GM10266 (cell line): Measurements from ENCODE around the gene TBCE.
"Not testable (repeated sequence)": the region's sequence is repeated elsewhere in the genome, so short reads cannot be mapped to it uniquely, and the experiment has no call there.

ENCODE experiments used
- DNase-seq: peaks from one replicate; pipeline ENCODE4 v3.0.0; 2012; ENCODE audit errors: extremely low spot score
- CTCF ChIP-seq: IDR thresholded peaks from 2 replicates; pipeline ENCODE4 v1.5.1; 2012; ENCODE audit warnings: mild to moderate bottlenecking, low read depth; ENCODE audit not compliant: control insufficient read depth, insufficient read depth; ENCODE audit errors: missing control alignments

Gene TBCE

GRCh38 chr1:235448616-235449015, 81.4 kb downstream of the TBCE start:
- DNase-seq = no peak
- TF ChIP-seq CTCF = no peak

DNA sequence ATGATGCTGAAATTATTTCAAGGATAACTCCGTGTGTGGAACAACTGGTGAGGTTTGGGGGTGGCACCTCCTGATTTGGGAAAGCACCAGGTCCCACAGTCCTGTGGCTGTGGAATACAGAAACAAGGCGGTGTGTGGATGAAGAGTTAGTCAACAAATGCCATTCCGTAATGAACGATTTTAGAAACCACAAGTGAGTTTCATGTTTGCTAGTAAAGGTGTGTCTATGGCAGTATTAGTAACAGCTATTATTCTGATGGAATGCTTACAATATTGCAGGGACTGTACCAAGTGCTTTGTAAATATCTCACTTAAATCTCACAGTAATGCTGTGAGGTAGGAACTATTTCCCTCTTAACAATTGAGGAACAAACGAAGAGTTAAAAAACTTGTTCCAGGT, 83.2 kb downstream of the TBCE start:
- no peak for DNase-seq
- TF ChIP-seq CTCF = no peak

- no peak for DNase-seq
- no peak for TF ChIP-seq CTCF
Measured at GRCh38 chr1:235450886-235451483, 83.8 kb downstream of the TBCE start.

GRCh38 chr1:235454021-235454420, 86.8 kb downstream of the TBCE start:
- no peak for TF ChIP-seq CTCF
- DNase-seq = no peak

GRCh38 chr1:235455097-235455496, 87.9 kb downstream of the TBCE start:
- TF ChIP-seq CTCF = no peak
- DNase-seq = no peak

GRCh38 chr1:235455823-235456222, 88.6 kb downstream of the TBCE start:
- DNase-seq = no peak

DNA sequence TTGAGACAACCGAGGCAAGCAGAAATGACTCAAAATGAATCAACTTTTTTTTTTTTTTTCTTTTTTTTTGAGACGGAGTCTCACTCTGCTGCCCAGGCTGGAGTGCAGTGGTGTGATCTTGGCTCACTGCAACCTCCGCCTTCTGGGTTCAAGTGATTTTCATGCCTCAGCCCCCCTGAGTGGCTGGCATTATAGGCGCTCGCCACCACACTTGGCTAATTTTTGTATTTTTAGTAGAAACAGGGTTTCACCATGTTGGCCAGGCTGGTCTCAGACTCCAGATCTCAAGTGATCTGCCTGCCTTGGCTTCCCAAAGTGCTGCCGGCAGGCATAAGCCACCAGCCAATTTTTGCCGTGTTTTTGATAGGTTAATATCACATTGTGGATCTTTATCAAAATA, 90.6 kb downstream of the TBCE start:
- DNase-seq = not testable (repeated sequence)

More at GRCh38 chr1:235455823-235456222, 88.6 kb downstream of the TBCE start:
- TF ChIP-seq CTCF = no peak

DNA sequence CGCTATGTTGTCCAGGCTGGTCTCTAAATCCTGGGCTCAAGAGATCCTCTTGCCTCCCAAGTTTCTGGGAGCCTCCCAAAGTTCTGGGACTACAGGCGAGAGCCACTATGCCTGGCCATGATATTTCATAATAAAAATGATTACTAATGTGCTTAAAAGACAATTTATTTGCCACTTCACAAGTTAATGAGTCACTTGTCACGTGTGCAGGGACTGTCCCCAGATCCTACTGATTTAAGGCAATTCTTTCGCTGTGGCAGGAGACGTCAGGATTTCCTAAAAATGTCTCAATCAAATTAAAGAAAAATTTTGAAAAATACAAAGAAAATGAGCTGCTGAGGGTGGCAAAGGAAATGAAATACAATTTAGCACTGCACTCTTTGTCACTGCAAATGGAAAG, 93.5 kb downstream of the TBCE start:
- TF ChIP-seq CTCF = no peak
- DNase-seq = no peak
